Measurements from ENCODE around the gene LRMDA. TPM values are rescaled to one million over a fixed set of nuclear protein-coding genes. Genes with fewer than 3 reads are reported as not detected.

The LRMDA gene
- total and polyA plus RNA-seq, 2 of the 8 experiments (the other 6 are each of a cell fraction or from before 2014, with no cell fraction given), result 0.86 to 2.8 TPM

- Histone ChIP-seq H2AFZ (ENCODE audit: low read length) (0 out of 2 replicates have a peak overlapping the region, but pooled peaks have one; percentile 4), H3K27me3 (replicated peaks in 1 of 4; ENCODE audit: control insufficient read depth in 3 of 4, extremely low read depth in 1 of 4, insufficient read depth in 3 of 4, low read length in 3 of 4) (no peaks in the 10 kb centered on the region), H2BK5ac (ENCODE audit: low read depth, low read length) (no peak overlapping the region), H3K23me2 (ENCODE audit: low read depth, low read length) (no peaks in the 10 kb centered on the region), H2AK5ac (ENCODE audit: low read depth, low read length) (no peak overlapping the region), H2BK120ac (replicated peaks; ENCODE audit: low read depth, low read length) (no peak overlapping the region), H3K27ac (ENCODE audit: low read depth, low read length) (no peak overlapping the region), H2BK20ac (ENCODE audit: low read length) (no peak overlapping the region), H4K8ac (ENCODE audit: extremely low read depth, insufficient read depth, low read length) (no peak overlapping the region), H3K4me3 (ENCODE audit: extremely low read depth in 1 of 4, insufficient read depth in 2 of 4, low read depth in 3 of 4, low read length in 4 of 4) (no peak overlapping the region), H3K14ac (ENCODE audit: insufficient read length) (no peak overlapping the region), H4K5ac (ENCODE audit: insufficient read length, low read depth, low read length) (no peak overlapping the region), H2BK12ac (ENCODE audit: low read depth, low read length) (no peak overlapping the region), H3K23ac (ENCODE audit: insufficient read length) (no peak overlapping the region), H3K4ac (replicated peaks; ENCODE audit: insufficient read length, low read depth, low read length) (no peak overlapping the region), H3K9me3 (ENCODE audit: insufficient read depth in 2 of 2, low read depth in 1 of 2, low read length in 1 of 2) (no peaks in the 10 kb centered on the region), H3K4me1 (replicated peaks in 1 of 4; ENCODE audit: control insufficient read depth in 3 of 4, insufficient read depth in 4 of 4, low read length in 3 of 4) (peaks cover 0 to 3% (median 0%) of the 10 kb centered on the region in 4 experiments; a peak in 1 of 7 replicates), H3K9ac (replicated peaks in 1 of 4; ENCODE audit: extremely low read depth in 1 of 4, low read depth in 3 of 4, low read length in 3 of 4) (no peak overlapping the region), H4K20me1 (replicated peaks in 1 of 2; ENCODE audit: control insufficient read depth in 1 of 2, insufficient read depth in 2 of 2, low read length in 2 of 2) (no peaks in the 10 kb centered on the region), H3K79me1 (ENCODE audit: low read depth, low read length) (no peaks in the 10 kb centered on the region), H3K56ac (replicated peaks; ENCODE audit: insufficient read length, low read depth, low read length) (no peak overlapping the region), H4K91ac (replicated peaks; ENCODE audit: insufficient read length, low read length) (no peak overlapping the region), H2BK15ac (ENCODE audit: low read length) (no peak overlapping the region), H3K36me3 (ENCODE audit: control insufficient read depth in 2 of 4, insufficient read depth in 4 of 4, low read length in 3 of 4) (no peaks in the 10 kb centered on the region), H3K79me2 (ENCODE audit: control insufficient read depth in 1 of 2, insufficient read depth in 2 of 2, low read length in 2 of 2) (no peaks in the 10 kb centered on the region), H3K18ac (ENCODE audit: extremely low read depth, low read length) (no peak overlapping the region), H3K4me2 (ENCODE audit: insufficient read depth in 1 of 2, low read depth in 2 of 2, low read length in 2 of 2) (no peak overlapping the region)
- TF ChIP-seq NRF1 (IDR thresholded peaks at IDR 0.05; ENCODE audit: low read depth, low read length) (no peak), RFX5 (IDR thresholded peaks at IDR 0.05; ENCODE audit: borderline replicate concordance, low read depth, low read length) (no peak), NANOG (IDR thresholded peaks at IDR 0.05; ENCODE audit: insufficient read depth, low read depth, low read length, poor library complexity, severe bottlenecking) (no peak), GTF2F1 (IDR thresholded peaks at IDR 0.05; ENCODE audit: borderline replicate concordance, low read depth, low read length) (no peak), TAF7 (optimal IDR thresholded peaks at IDR 0.05; ENCODE audit: borderline replicate concordance, low read depth, low read length) (no peak), TCF12 (IDR thresholded peaks at IDR 0.05; ENCODE audit: low read depth, low read length) (no peak)
- FAIRE-seq, result no peak
- 83% methylated on average over 5 of the region's 5 CpGs; no CpG with 5 or more reads in 1 of the 2 experiments for WGBS, 2 experiments (ENCODE audit: extremely low coverage in 1 of 2, insufficient coverage in 1 of 2, insufficient read length in 1 of 2, insufficient replicate concordance in 2 of 2, low coverage in 1 of 2, low lambda C conversion rate in 2 of 2, missing lambda C conversion rate in 1 of 2)
- POLR2A ChIA-PET (ENCODE audit: partially characterized antibody), result no interaction called here
- no peak for DNase-seq (ENCODE audit: low read depth in 1 of 2, low spot score in 2 of 2)
- CTCF ChIA-PET (ENCODE audit: partially characterized antibody), result interaction anchor here (0.9 to 2.3 kb wide), 3 partner anchors 7 to 13 kb away, joined by 3 to 7 read pairs (median 5); no protein-coding TSS in a partner anchor
Measured at GRCh38 chr10:75851580-75852345, 420.3 kb downstream of the LRMDA start.
